ENCODE measurements around the gene SAAL1. TPM values are rescaled to one million over a fixed set of nuclear protein-coding genes. Genes with fewer than 3 reads are reported as not detected.

SAAL1 gene
- 34.4 and 39.7 TPM in 2 replicates for total RNA-seq

- no peak for TF ChIP-seq CTCF (IDR thresholded peaks at IDR 0.05)
- H3K4me1 Mint-ChIP-seq = peaks cover 28% of the 10 kb centered on the region
- peak within 1 kb of the TSS; percentile 91 for H3K4me3 Mint-ChIP-seq
- H3K9me3 Mint-ChIP-seq = no peaks in the 10 kb centered on the region
- ATAC-seq (ENCODE audit: low read depth) (peak; percentile 97), DNase-seq (peak; percentile 91)
- peaks cover 32% of the 10 kb centered on the region for H3K36me3 Mint-ChIP-seq (ENCODE audit: low read depth)
- H3K27ac Mint-ChIP-seq = peak within 1 kb of the TSS; percentile 76
- intact Hi-C loops (cut with micrococcal nuclease) = loop anchor here (1.0 to 10.0 kb wide), 9 partner anchors 93 to 1371 kb away; partner anchors contain the start of genes C11orf58, GTF2H1, HPS5 and KCNC1
- H3K27me3 Mint-ChIP-seq = peaks cover 14% of the 10 kb centered on the region
- CTCF ChIA-PET = interaction anchor here (0.6 to 2.3 kb wide), 12 partner anchors 9 to 806 kb away, joined by 3 to 20 read pairs (median 4); no protein-coding TSS in a partner anchor
- POLR2A ChIA-PET = interaction anchor here (0.6 to 1.4 kb wide), 9 partner anchors 9 to 616 kb away, joined by 3 to 14 read pairs (median 6); partner anchors contain the start of genes GTF2H1, LDHA, SERGEF and TSG101
Observed at GRCh38 chr11:18105802-18106574, at the start of gene SAAL1. Gene SAAL1 (minus strand): TSS chr11:18106082. CDS start chr11:18106041, 41 bp downstream.

- H3K36me3 Mint-ChIP-seq (ENCODE audit: low read depth) = no peaks in the 10 kb centered on the region
- intact Hi-C loops (cut with micrococcal nuclease) = no loop called here
- H3K4me3 Mint-ChIP-seq = no peak overlapping the region
- H3K4me1 Mint-ChIP-seq = no peaks in the 10 kb centered on the region
- CTCF ChIA-PET = no interaction called here
- ATAC-seq (ENCODE audit: low read depth) = no peak
- POLR2A ChIA-PET = no interaction called here
- H3K27ac Mint-ChIP-seq = no peak overlapping the region
- H3K9me3 Mint-ChIP-seq = no peaks in the 10 kb centered on the region
- DNase-seq = no peak
- H3K27me3 Mint-ChIP-seq = peaks cover 17% of the 10 kb centered on the region
- TF ChIP-seq CTCF (IDR thresholded peaks at IDR 0.05) = no peak
Observed at GRCh38 chr11:18151581-18151980, 45.7 kb upstream of the SAAL1 start.

- ChIA-PET POLR2A (no interaction called here), CTCF (no interaction called here)
- Mint-ChIP-seq H3K36me3 (ENCODE audit: low read depth) (no peaks in the 10 kb centered on the region), H3K4me1 (peaks cover 3% of the 10 kb centered on the region), H3K9me3 (peaks cover 2% of the 10 kb centered on the region), H3K27ac (no peak overlapping the region), H3K27me3 (peaks cover 41% of the 10 kb centered on the region), H3K4me3 (no peak overlapping the region)
- ATAC-seq (ENCODE audit: low read depth) = no peak
- intact Hi-C loops (cut with micrococcal nuclease) = no loop called here
- no peak for TF ChIP-seq CTCF (IDR thresholded peaks at IDR 0.05)
- DNase-seq = no peak
Observed at GRCh38 chr11:18145837-18146236, 40.0 kb upstream of the SAAL1 start.

GRCh38 chr11:18145025-18145424, 39.1 kb upstream of the SAAL1 start:
- intact Hi-C loops (cut with micrococcal nuclease) = no loop called here
- H3K36me3 Mint-ChIP-seq (ENCODE audit: low read depth) = no peaks in the 10 kb centered on the region
- CTCF ChIA-PET = no interaction called here
- H3K4me1 Mint-ChIP-seq = peaks cover 3% of the 10 kb centered on the region
- no peak overlapping the region for H3K4me3 Mint-ChIP-seq
- H3K27me3 Mint-ChIP-seq = peaks cover 41% of the 10 kb centered on the region
- POLR2A ChIA-PET = no interaction called here
- peaks cover 2% of the 10 kb centered on the region for H3K9me3 Mint-ChIP-seq
- no peak for ATAC-seq (ENCODE audit: low read depth)
- no peak for DNase-seq
- no peak overlapping the region for H3K27ac Mint-ChIP-seq
- TF ChIP-seq CTCF (IDR thresholded peaks at IDR 0.05) = no peak

GRCh38 chr11:18144243-18144642, 38.4 kb upstream of the SAAL1 start:
- H3K4me1 Mint-ChIP-seq = peaks cover 3% of the 10 kb centered on the region
- ChIA-PET POLR2A (no interaction called here), CTCF (no interaction called here)
- H3K27me3 Mint-ChIP-seq = peaks cover 41% of the 10 kb centered on the region
- ATAC-seq (ENCODE audit: low read depth) = no peak
- DNase-seq = no peak
- intact Hi-C loops (cut with micrococcal nuclease) = no loop called here
- no peak overlapping the region for H3K4me3 Mint-ChIP-seq
- H3K27ac Mint-ChIP-seq = no peak overlapping the region
- H3K9me3 Mint-ChIP-seq = peaks cover 2% of the 10 kb centered on the region
- no peak for TF ChIP-seq CTCF (IDR thresholded peaks at IDR 0.05)
- H3K36me3 Mint-ChIP-seq (ENCODE audit: low read depth) = no peaks in the 10 kb centered on the region

Measured in activated B cell treated with CpG ODN at 0.5 μM for 24 hours (primary cell).